ENCODE measurements around the gene ACSL3.
"Not testable (repeated sequence)": the region's sequence is repeated elsewhere in the genome, so short reads cannot be mapped to it uniquely, and the experiment has no call there.

The ACSL3 gene

GRCh38 chr2:222912117-222912516 lies 51.3 kb downstream of the ACSL3 start:
- no peak for DNase-seq (ENCODE audit: low read depth in 2 of 2)

- no peak for DNase-seq (ENCODE audit: low read depth in 2 of 2)
These were observed 51.9 kb downstream of the ACSL3 start for GRCh38 chr2:222912776-222913175.

GRCh38 chr2:222915092-222915957 lies 54.5 kb downstream of the ACSL3 start:
- DNase-seq (ENCODE audit: low read depth in 2 of 2): no peak

- no peak for DNase-seq (ENCODE audit: low read depth in 2 of 2)
These were observed 55.7 kb downstream of the ACSL3 start for GRCh38 chr2:222916229-222917197.

- DNase-seq (ENCODE audit: low read depth in 2 of 2): not testable (repeated sequence)
These were observed 56.4 kb downstream of the ACSL3 start for GRCh38 chr2:222917212-222917611.

GRCh38 chr2:222919841-222920526 lies 59.1 kb downstream of the ACSL3 start:
- no peak for DNase-seq (ENCODE audit: low read depth in 2 of 2)

- DNase-seq (ENCODE audit: low read depth in 2 of 2): no peak
These were observed 59.9 kb downstream of the ACSL3 start for GRCh38 chr2:222920657-222921186.

- DNase-seq (ENCODE audit: low read depth in 2 of 2): no peak
These were observed 61.4 kb downstream of the ACSL3 start for GRCh38 chr2:222922019-222922800.

GRCh38 chr2:222926915-222927314 lies 66.1 kb downstream of the ACSL3 start:
- DNase-seq (ENCODE audit: low read depth in 2 of 2): no peak

- no peak for DNase-seq (ENCODE audit: low read depth in 2 of 2)
These were observed 66.8 kb downstream of the ACSL3 start for GRCh38 chr2:222927600-222927999.

GRCh38 chr2:222928335-222928734 lies 67.5 kb downstream of the ACSL3 start:
- DNase-seq (ENCODE audit: low read depth in 2 of 2): no peak

- DNase-seq (ENCODE audit: low read depth in 2 of 2): no peak
These were observed 70.0 kb downstream of the ACSL3 start for GRCh38 chr2:222930862-222931261.

GRCh38 chr2:222931659-222932058 lies 70.8 kb downstream of the ACSL3 start:
- DNase-seq (ENCODE audit: low read depth in 2 of 2): no peak

GRCh38 chr2:222933458-222933857 lies 72.6 kb downstream of the ACSL3 start:
- no peak for DNase-seq (ENCODE audit: low read depth in 2 of 2)

GRCh38 chr2:222935688-222936298 lies 75.0 kb downstream of the ACSL3 start:
- no peak for DNase-seq (ENCODE audit: low read depth in 2 of 2)

- no peak for DNase-seq (ENCODE audit: low read depth in 2 of 2)
These were observed 75.9 kb downstream of the ACSL3 start for GRCh38 chr2:222936705-222937104.

- no peak for DNase-seq (ENCODE audit: low read depth in 2 of 2)
These were observed 77.5 kb downstream of the ACSL3 start for GRCh38 chr2:222938327-222938726.

- DNase-seq (ENCODE audit: low read depth in 2 of 2): peak; percentile 46 to 47
These were observed 78.5 kb downstream of the ACSL3 start for GRCh38 chr2:222939208-222939856.

- no peak for DNase-seq (ENCODE audit: low read depth in 2 of 2)
These were observed 79.1 kb downstream of the ACSL3 start for GRCh38 chr2:222939979-222940378.

- DNase-seq (ENCODE audit: low read depth in 2 of 2): no peak
These were observed 80.7 kb downstream of the ACSL3 start for GRCh38 chr2:222941510-222942032.
